SU-DHL-6 (cell line): ENCODE measurements around the gene OOSP3.

Experiments
- H2AFZ ChIP-seq: fragments of 200-600 bp; sonication (generic); 2 replicates; pipeline ENCODE4 v1.6.1; 2014; ENCODE audit warnings: low read depth, mild to moderate bottlenecking, moderate library complexity, mixed read lengths, antibody characterized with exemption, low read length; ENCODE audit not compliant: severe bottlenecking
- H3F3A ChIP-seq: fragments of 200-600 bp; shearing (Covaris generic); 2 replicates; pipeline ENCODE4 v1.6.0; 2016; ENCODE audit warnings: antibody characterized with exemption, mild to moderate bottlenecking; ENCODE audit not compliant: insufficient read depth
- H3K27ac ChIP-seq: fragments of 200-600 bp; sonication (generic); 2 replicates; pipeline ENCODE4 v1.5.1; 2016; ENCODE audit warnings: low read depth, mild to moderate bottlenecking, low read length, moderate library complexity, mixed read lengths
- H3K27me3 ChIP-seq: fragments of 200-600 bp; sonication (generic), shearing (Covaris generic); 2 replicates; pipeline ENCODE4 v1.6.0; 2014; ENCODE audit warnings: mild to moderate bottlenecking, low read length
- H3K36me3 ChIP-seq: fragments of 200-600 bp; sonication (generic); 2 replicates; pipeline ENCODE4 v1.6.1; 2014; ENCODE audit warnings: mild to moderate bottlenecking, low read length, mixed read lengths
- H3K4me2 ChIP-seq: fragments of 300-600, 200-600 bp; shearing (Covaris generic), sonication (generic); 2 replicates; pipeline ENCODE4 v1.6.0; 2014; ENCODE audit warnings: low read length, low read depth, mild to moderate bottlenecking; ENCODE audit not compliant: poor library complexity, severe bottlenecking
- H3K4me3 ChIP-seq: fragments of 200-600 bp; sonication (generic); 2 replicates; pipeline ENCODE4 v1.5.1; 2014; ENCODE audit warnings: antibody characterized with exemption, low read length, mild to moderate bottlenecking, mixed read lengths; ENCODE audit not compliant: insufficient read depth, poor library complexity, severe bottlenecking
- H3K79me2 ChIP-seq: fragments of 200-600 bp; sonication (generic); 2 replicates; pipeline ENCODE4 v1.6.1; 2014; ENCODE audit warnings: mild to moderate bottlenecking, low read length, moderate library complexity; ENCODE audit not compliant: insufficient read depth
- H3K9ac ChIP-seq: fragments of 200-600 bp; sonication (generic); 2 replicates; pipeline ENCODE4 v1.7.0; 2014; ENCODE audit warnings: mild to moderate bottlenecking, low read length
- H3K9me2 ChIP-seq: fragments of 200-600 bp; sonication (generic); replicated peaks from 2 replicates; pipeline ENCODE4 v1.6.1; 2014; ENCODE audit warnings: low read length; ENCODE audit not compliant: insufficient read depth
- H3K9me3 ChIP-seq: fragments of 200-600 bp; sonication (generic); 2 replicates; pipeline ENCODE4 v1.6.1; 2014; ENCODE audit warnings: low read length, mixed read lengths; ENCODE audit not compliant: insufficient read depth
- H4K20me1 ChIP-seq: fragments of 200-600 bp; sonication (generic); 2 replicates; pipeline ENCODE4 v1.6.1; 2014; ENCODE audit warnings: low read depth, mild to moderate bottlenecking, antibody characterized with exemption, low read length, moderate library complexity, mixed read lengths
- CTCF ChIP-seq: fragments of 200-600 bp; sonication (generic); IDR thresholded peaks from one replicate; pipeline ENCODE4 v1.5.1; 2017; ENCODE audit warnings: antibody characterized with exemption, mild to moderate bottlenecking, low read length, moderate library complexity; ENCODE audit not compliant: insufficient read depth, poor library complexity, severe bottlenecking
- EZH2phosphoT487 ChIP-seq: fragments of 200-600 bp; sonication (generic), shearing (Covaris generic); conservative IDR thresholded peaks from 2 replicates; pipeline ENCODE4 v1.6.1; 2018; ENCODE audit warnings: mild to moderate bottlenecking, antibody characterized with exemption, low read length, moderate library complexity, mixed read lengths

Gene OOSP3

GRCh38 chr11:59891781-59892181 is 13.2 kb downstream of the OOSP3 start:
- H3K4me3 ChIP-seq = no peak overlapping the region
- no peak for TF ChIP-seq EZH2phosphoT487
- no peak for TF ChIP-seq CTCF
- no peak overlapping the region for H2AFZ ChIP-seq
- H3K79me2 ChIP-seq = no peaks in the 10 kb centered on the region
- H3K36me3 ChIP-seq = no peaks in the 10 kb centered on the region
- no peaks in the 10 kb centered on the region for H3K27me3 ChIP-seq
- H3K9ac ChIP-seq = no peak overlapping the region
- H3F3A ChIP-seq = no peaks in the 10 kb centered on the region
- H3K4me2 ChIP-seq = no peak overlapping the region
- no peaks in the 10 kb centered on the region for H3K9me2 ChIP-seq
- no peak overlapping the region for H3K27ac ChIP-seq
- H3K9me3 ChIP-seq = no peaks in the 10 kb centered on the region
- H4K20me1 ChIP-seq = no peaks in the 10 kb centered on the region

GRCh38 chr11:59894616-59895015 is 16.0 kb downstream of the OOSP3 start:
- H3K4me2 ChIP-seq = no peak overlapping the region
- no peak overlapping the region for H3K4me3 ChIP-seq
- H3K27ac ChIP-seq = no peak overlapping the region
- H3K27me3 ChIP-seq = no peaks in the 10 kb centered on the region
- no peaks in the 10 kb centered on the region for H3F3A ChIP-seq
- TF ChIP-seq EZH2phosphoT487 = no peak
- TF ChIP-seq CTCF = no peak
- no peaks in the 10 kb centered on the region for H4K20me1 ChIP-seq
- H3K9me2 ChIP-seq = no peaks in the 10 kb centered on the region
- no peak overlapping the region for H3K9ac ChIP-seq
- no peak overlapping the region for H2AFZ ChIP-seq
- no peaks in the 10 kb centered on the region for H3K79me2 ChIP-seq
- H3K9me3 ChIP-seq = no peaks in the 10 kb centered on the region
- H3K36me3 ChIP-seq = no peaks in the 10 kb centered on the region

GRCh38 chr11:59898046-59898445 is 19.5 kb downstream of the OOSP3 start:
- Histone ChIP-seq H3K27ac (no peak overlapping the region), H3K9me2 (no peaks in the 10 kb centered on the region), H3K9ac (no peak overlapping the region), H2AFZ (no peak overlapping the region), H3K27me3 (no peaks in the 10 kb centered on the region), H3F3A (no peaks in the 10 kb centered on the region), H3K4me3 (no peak overlapping the region), H3K36me3 (no peaks in the 10 kb centered on the region), H3K9me3 (no peaks in the 10 kb centered on the region), H3K4me2 (no peak overlapping the region), H4K20me1 (no peaks in the 10 kb centered on the region), H3K79me2 (no peaks in the 10 kb centered on the region)
- TF ChIP-seq EZH2phosphoT487 = no peak
- TF ChIP-seq CTCF = no peak

- H3K4me2 ChIP-seq = no peak overlapping the region
- H3K36me3 ChIP-seq = no peaks in the 10 kb centered on the region
- no peak overlapping the region for H3K4me3 ChIP-seq
- no peaks in the 10 kb centered on the region for H3K9me2 ChIP-seq
- no peak for TF ChIP-seq CTCF
- TF ChIP-seq EZH2phosphoT487 = no peak
- H3F3A ChIP-seq = no peaks in the 10 kb centered on the region
- no peaks in the 10 kb centered on the region for H4K20me1 ChIP-seq
- no peaks in the 10 kb centered on the region for H3K79me2 ChIP-seq
- no peak overlapping the region for H2AFZ ChIP-seq
- no peaks in the 10 kb centered on the region for H3K9me3 ChIP-seq
- H3K9ac ChIP-seq = no peak overlapping the region
- H3K27ac ChIP-seq = no peak overlapping the region
- no peaks in the 10 kb centered on the region for H3K27me3 ChIP-seq
These were observed 20.1 kb downstream of the OOSP3 start for GRCh38 chr11:59898650-59899049.
